Articular chondrocyte of knee joint (primary cell): ENCODE results near the gene PMF1. TPM values are rescaled to one million over a fixed set of nuclear protein-coding genes. Genes with fewer than 3 reads are reported as not detected.

Source experiments
- small RNA-seq: library from RNA; depleted of rRNA; stranded (forward); fragments of <200 nt; gene quantifications from one replicate; pipeline ENCODE3, GENCODE V24; 2012
- total RNA-seq: library from RNA; depleted of rRNA; stranded (reverse); fragments of >200 nt; gene quantifications from 2 replicates; pipeline ENCODE4 v1.2.3, GENCODE V29; 2012

PMF1 gene, protein sequence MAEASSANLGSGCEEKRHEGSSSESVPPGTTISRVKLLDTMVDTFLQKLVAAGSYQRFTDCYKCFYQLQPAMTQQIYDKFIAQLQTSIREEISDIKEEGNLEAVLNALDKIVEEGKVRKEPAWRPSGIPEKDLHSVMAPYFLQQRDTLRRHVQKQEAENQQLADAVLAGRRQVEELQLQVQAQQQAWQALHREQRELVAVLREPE
- 27.6 and 32.4 TPM in 2 replicates for total RNA-seq

DNA sequence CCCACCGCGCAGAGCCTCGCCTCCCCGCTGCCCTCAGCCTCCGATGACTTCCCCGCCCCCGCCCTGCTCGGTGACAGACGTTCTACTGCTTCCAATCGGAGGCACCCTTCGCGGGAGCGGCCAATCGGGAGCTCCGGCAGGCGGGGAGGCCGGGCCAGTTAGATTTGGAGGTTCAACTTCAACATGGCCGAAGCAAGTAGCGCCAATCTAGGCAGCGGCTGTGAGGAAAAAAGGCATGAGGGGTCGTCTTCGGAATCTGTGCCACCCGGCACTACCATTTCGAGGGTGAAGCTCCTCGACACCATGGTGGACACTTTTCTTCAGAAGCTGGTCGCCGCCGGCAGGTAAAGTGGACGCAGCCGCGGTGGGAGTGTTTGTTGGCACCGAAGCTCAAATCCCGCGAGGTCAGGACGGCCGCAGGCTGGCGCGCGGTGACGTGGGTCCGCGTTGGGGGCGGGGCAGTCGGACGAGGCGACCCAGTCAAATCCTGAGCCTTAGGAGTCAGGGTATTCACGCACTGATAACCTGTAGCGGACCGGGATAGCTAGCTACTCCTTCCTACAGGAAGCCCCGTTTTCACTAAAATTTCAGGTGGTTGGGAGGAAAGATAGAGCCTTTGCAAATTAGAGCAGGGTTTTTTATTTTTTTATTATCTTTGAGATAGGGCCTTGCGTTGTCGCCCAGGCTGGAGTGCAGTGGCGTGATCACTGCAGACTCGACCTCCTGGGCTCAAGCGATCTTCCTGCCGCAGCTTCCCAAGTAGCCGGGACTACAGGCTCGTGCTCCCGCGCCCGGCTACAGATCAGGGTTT is at the start of gene PMF1:
PMF1 (plus strand) TSS at position 175 of the 811 bp plus-strand sequence; CDS start at position 184, 9 bp downstream.

DNA sequence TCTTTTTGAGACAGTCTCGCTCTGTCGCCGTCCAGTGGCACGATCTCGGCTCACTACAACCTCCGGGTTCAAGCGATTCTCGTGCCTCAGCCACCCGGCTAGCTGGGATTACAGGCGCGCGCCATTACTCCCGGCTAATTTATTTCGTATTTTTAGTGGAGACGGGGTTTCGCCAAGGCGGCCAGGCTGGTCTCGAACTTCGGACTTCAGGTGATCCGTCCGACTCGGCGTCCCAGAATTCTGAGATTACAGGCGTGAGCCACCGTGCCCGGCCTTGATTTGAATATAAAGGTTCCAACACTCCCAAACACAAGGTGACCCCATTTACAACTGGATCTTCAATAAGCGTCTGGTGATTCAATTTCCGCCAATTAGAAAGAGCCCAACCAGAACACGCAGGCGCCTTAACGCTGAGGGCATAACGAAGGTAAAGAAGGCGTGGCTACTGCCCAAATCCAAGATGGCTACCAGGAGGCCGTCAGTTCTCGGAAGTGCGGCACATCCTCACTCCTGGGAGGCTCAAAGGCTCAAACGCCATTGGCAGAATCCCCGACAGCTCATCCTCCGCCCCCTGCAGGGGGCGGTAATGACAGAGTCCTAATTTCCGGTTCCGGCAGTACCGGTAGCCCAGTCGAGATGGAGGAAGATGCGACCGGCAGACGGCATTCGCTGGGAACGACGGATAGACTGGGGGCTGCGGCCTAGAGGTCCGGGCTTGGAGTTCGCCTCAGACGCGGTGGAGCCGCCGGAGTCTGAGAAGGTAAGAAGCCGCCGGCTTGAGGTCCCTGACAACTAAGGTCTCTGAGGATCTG is 19.1 kb upstream of the PMF1 start, which contains the start of gene SLC25A44:
SLC25A44 (plus strand) TSS at position 617 of the 812 bp plus-strand sequence. CDS start 5,744 bp downstream, outside the sequence.

DNA sequence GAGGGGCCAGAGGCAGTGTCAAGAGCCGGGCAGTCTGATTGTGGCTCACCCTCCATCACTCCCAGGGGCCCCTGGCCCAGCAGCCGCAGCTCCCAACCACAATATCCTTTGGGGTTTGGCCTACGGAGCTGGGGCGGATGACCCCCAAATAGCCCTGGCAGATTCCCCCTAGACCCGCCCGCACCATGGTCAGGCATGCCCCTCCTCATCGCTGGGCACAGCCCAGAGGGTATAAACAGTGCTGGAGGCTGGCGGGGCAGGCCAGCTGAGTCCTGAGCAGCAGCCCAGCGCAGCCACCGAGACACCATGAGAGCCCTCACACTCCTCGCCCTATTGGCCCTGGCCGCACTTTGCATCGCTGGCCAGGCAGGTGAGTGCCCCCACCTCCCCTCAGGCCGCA is 29.1 kb downstream of the PMF1 start, which contains the start of gene BGLAP:
BGLAP (plus strand) TSS at position 259 of the 400 bp plus-strand sequence; CDS start at position 307, 48 bp downstream.

DNA sequence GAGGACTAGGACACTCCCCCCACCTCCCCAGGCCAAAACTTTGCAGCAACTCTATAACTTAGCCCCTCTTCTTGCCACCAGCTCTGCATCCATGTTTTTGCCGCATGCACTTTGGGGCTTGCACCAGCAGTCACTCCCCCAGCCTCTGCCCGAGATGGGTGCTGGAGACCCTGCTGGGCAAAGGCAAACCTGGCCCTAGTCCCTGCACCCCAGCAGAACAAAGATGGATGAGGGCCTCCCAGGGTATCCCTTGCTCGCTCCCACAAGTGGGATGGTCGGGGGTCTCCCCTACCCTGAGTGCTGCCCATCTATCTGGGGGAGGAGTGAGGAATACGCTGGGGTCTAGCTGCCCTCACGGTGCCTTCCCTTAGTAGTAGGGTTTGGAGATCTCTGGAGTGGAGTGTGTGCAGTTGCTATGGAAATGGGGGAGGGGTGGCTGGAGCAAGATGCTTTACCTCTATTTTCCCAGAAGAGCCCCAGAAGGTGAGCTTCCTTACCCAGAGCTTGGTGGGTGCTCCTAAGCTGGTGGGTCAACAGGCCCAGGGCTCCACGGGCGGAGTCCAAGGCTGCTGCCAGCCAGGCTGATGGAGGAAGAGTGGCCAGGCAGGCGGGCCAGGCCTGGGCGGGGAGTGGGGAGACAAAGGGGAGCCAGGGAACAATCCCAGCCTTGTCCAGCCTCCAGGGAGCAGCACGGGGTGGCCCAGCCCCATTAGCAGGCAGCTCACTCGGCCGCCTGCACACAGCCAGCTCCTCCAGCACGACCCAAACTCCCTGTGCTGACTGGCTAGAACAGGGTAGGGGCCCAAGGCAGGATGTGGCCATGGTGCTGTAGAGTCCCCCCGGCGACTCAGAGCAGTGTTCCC is 34.9 kb downstream of the PMF1 start, which contains the start of gene PAQR6:
PAQR6 (minus strand) TSS at position 597 of the 863 bp plus-strand sequence. CDS start 1,325 bp downstream, outside the sequence.

DNA sequence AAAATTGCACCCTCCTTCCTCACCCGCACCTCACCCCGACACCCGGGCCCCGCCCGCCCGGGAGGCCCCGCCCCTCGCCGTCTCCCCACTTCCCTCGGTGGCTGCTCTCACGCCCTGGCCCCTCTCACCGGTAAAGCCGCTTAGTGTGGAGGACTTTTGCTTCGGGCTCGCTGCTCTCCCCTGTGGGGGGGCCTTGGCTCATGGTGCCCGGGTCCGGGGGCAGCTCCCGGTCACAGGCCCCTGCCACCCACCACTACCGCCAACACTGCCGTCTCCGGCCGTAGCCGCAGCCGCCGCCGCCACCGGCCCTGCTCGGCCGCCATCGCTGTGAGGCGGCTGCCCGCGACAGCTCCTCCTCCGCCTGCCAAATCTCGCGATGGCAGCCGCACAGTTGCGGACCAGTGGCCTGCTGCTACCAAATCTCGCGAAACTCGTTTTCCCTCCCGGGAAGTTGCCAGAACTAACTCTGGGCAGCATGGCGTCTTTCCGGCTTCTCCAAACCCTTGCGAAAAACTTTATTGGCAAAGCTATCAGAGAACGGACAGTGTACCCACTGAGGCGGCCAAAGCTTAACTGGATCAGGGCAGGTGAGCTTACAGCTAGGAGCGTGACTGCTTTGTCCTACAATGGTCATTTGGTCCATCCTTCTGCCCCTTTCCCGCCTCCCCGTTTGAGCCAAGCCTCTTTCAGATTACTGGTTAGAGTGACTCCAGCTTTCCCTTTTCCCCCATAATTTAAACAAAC is 69.8 kb downstream of the PMF1 start, which contains the start of gene SMG5:
SMG5 (minus strand) TSS at position 347 of the 744 bp plus-strand sequence; CDS start at position 202, 145 bp downstream.

DNA sequence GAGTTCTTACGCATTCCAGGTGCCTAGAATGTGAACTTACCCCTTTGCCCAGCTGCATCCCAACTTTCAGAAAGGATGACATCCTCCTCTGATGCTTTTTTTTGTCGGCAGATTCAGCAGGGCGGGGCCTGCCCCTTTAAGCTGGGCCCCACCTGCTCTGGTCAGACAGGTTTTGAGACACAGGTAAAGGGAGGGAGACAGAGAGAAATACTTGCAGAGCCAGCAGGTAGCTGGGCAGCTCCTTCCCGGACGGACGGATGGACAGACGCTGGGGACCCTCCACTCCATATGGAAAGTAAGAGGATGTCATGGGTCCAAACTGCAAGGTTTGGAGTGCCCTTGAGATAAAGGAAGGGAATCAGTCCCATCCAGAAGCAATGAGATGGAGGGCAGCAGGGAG is 71.3 kb downstream of the PMF1 start, which contains the start of gene TMEM79:
TMEM79 (plus strand) TSS at position 214 of the 400 bp plus-strand sequence. CDS start 902 bp downstream, outside the sequence.

Small RNA genes lying within 50 kb of the gene (small RNA-seq; reads per million reads assigned to genes)
- gene RF00568, result not detected

Other genes starting within 250 kb of the PMF1 start
- 97.5 and 117 TPM in 2 replicates for gene ARHGEF2, start 234.5 kb upstream of the PMF1 start, total RNA-seq
- gene SSR2, start 192.1 kb upstream of the PMF1 start, total RNA-seq, result 513 and 533 TPM in 2 replicates
- 9.9 and 12.3 TPM in 2 replicates for gene UBQLN4, start 159.2 kb upstream of the PMF1 start, total RNA-seq
- gene LAMTOR2, start 158.2 kb upstream of the PMF1 start, total RNA-seq, result 35.1 and 35.9 TPM in 2 replicates
- 0.13 TPM in 1 of 2 replicates, not detected in the other for gene RAB25, start 151.8 kb upstream of the PMF1 start, total RNA-seq
- gene MEX3A, start 130.5 kb upstream of the PMF1 start, total RNA-seq, result 0.91 and 1.1 TPM in 2 replicates
- gene LMNA, start 98.3 kb upstream of the PMF1 start, total RNA-seq, result 866 and 1,017 TPM in 2 replicates
- gene SEMA4A, start 59.4 kb upstream of the PMF1 start, total RNA-seq, result 2.5 and 2.9 TPM in 2 replicates
- gene SLC25A44, start 18.9 kb upstream of the PMF1 start, total RNA-seq, result 11.0 and 15.3 TPM in 2 replicates
- gene BGLAP, start 29.2 kb downstream of the PMF1 start, total RNA-seq, result 0.32 TPM in 1 of 2 replicates, not detected in the other
- gene PAQR6, start 35.0 kb downstream of the PMF1 start, total RNA-seq, result 0.26 and 0.43 TPM in 2 replicates
- gene SMG5, start 69.8 kb downstream of the PMF1 start, total RNA-seq, result 31.4 and 37.4 TPM in 2 replicates
- 0.91 and 1.2 TPM in 2 replicates for gene TMEM79, start 71.3 kb downstream of the PMF1 start, total RNA-seq
- gene GLMP, start 82.7 kb downstream of the PMF1 start, total RNA-seq, result 79.1 and 92.9 TPM in 2 replicates
- gene VHLL, start 86.3 kb downstream of the PMF1 start, total RNA-seq, result 0.22 TPM in 1 of 2 replicates, not detected in the other
- gene CCT3, start 125.3 kb downstream of the PMF1 start, total RNA-seq, result 195 and 293 TPM in 2 replicates
- gene TSACC, start 125.5 kb downstream of the PMF1 start, total RNA-seq, result 0.65 TPM in 1 of 2 replicates, not detected in the other
- gene RHBG, start 156.2 kb downstream of the PMF1 start, total RNA-seq, result not detected in 2 replicates